ENCODE data around the gene RTN1. TPM values are rescaled to one million over a fixed set of nuclear protein-coding genes. Genes with fewer than 3 reads are reported as not detected.

The RTN1 gene
- total RNA-seq, 1 experiment from 2014 or later: 0.49 TPM

- no peak for DNase-seq
- no peaks in the 10 kb centered on the region for H3K36me3 ChIP-seq
- no peaks in the 10 kb centered on the region for H3K4me1 ChIP-seq
- H3K27me3 ChIP-seq: 0 out of 2 replicates have a peak, but pooled peaks cover 3% of the 10 kb centered on the region
- H3K27ac ChIP-seq: no peak overlapping the region
- H3K4me3 ChIP-seq: no peak overlapping the region
- H3K9me3 ChIP-seq (replicated peaks): no peaks in the 10 kb centered on the region
These were observed 84.9 kb downstream of the RTN1 start for GRCh38 chr14:59785629-59786028.

DNA sequence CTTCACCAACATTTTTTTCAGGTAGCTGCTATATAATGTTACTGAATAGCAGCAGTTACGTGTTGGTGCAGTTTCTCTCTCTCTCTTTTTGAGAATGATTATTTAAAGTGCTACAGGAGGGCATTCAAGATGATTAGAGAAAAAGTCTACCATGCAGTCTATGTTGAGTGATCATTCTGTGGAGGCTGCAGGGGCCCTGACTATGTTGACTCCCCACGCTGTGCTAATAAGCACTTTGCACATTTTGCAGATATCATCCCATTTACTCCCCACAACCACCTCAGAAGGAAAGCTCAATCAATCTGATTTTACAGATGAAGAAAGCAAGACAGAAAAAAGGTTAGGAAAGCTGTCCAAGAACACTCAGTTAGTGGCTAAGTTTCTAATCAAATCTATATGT, 87.8 kb downstream of the RTN1 start:
- Histone ChIP-seq H3K27ac (no peak overlapping the region), H3K36me3 (no peaks in the 10 kb centered on the region), H3K27me3 (no peaks in the 10 kb centered on the region), H3K4me1 (no peaks in the 10 kb centered on the region), H3K9me3 (replicated peaks) (no peaks in the 10 kb centered on the region), H3K4me3 (no peak overlapping the region)
- DNase-seq: no peak

- H3K9me3 ChIP-seq (replicated peaks): no peaks in the 10 kb centered on the region
- H3K27me3 ChIP-seq: no peaks in the 10 kb centered on the region
- peaks cover 2% of the 10 kb centered on the region; the same call in 1 of the 2 replicates for H3K4me1 ChIP-seq
- H3K4me3 ChIP-seq: no peak overlapping the region
- no peak for DNase-seq
- no peak overlapping the region for H3K27ac ChIP-seq
- no peaks in the 10 kb centered on the region for H3K36me3 ChIP-seq
These were observed 93.5 kb downstream of the RTN1 start for GRCh38 chr14:59777006-59777579.

GRCh38 chr14:59776468-59776867, 94.1 kb downstream of the RTN1 start:
- Histone ChIP-seq H3K36me3 (no peaks in the 10 kb centered on the region), H3K27ac (no peak overlapping the region), H3K4me3 (no peak overlapping the region), H3K27me3 (no peaks in the 10 kb centered on the region), H3K9me3 (replicated peaks) (no peaks in the 10 kb centered on the region), H3K4me1 (peaks cover 6% of the 10 kb centered on the region; the same call in 1 of the 2 replicates)
- no peak for DNase-seq

DNA sequence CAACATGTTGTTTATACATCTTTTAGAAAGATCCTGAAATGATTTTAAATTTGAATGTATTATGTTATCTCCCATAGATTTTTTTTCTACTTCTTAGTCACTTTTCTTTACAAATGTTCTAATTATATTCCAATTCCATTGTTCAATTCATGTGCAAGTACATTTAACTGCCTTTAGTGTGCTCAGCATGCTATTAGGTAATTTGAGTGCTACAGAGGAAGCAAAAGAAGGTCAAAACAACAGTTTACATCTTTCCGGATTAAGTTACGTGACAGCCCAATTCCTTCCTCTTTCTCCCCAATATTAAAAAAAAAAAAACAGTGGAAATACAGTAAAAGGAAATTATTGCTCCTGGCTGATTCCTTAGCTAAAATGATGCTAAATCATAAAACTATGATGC, 98.3 kb downstream of the RTN1 start:
- no peaks in the 10 kb centered on the region for H3K27me3 ChIP-seq
- H3K36me3 ChIP-seq: no peaks in the 10 kb centered on the region
- H3K9me3 ChIP-seq (replicated peaks): no peaks in the 10 kb centered on the region
- no peak for DNase-seq
- peaks cover 6% of the 10 kb centered on the region; the same call in 1 of the 2 replicates for H3K4me1 ChIP-seq
- H3K27ac ChIP-seq: peak overlapping the region; percentile 3
- no peak overlapping the region for H3K4me3 ChIP-seq

- no peak for DNase-seq
- H3K4me1 ChIP-seq: peaks cover 6% of the 10 kb centered on the region; the same call in 1 of the 2 replicates
These were observed 99.0 kb downstream of the RTN1 start for GRCh38 chr14:59771577-59771976.

GRCh38 chr14:59769586-59769985, 101.0 kb downstream of the RTN1 start:
- Histone ChIP-seq H3K9me3 (replicated peaks) (no peaks in the 10 kb centered on the region), H3K4me3 (no peak overlapping the region), H3K27ac (no peak overlapping the region), H3K4me1 (peaks cover 6% of the 10 kb centered on the region; the same call in 1 of the 2 replicates), H3K27me3 (no peaks in the 10 kb centered on the region), H3K36me3 (no peaks in the 10 kb centered on the region)
- no peak for DNase-seq

More at GRCh38 chr14:59771577-59771976, 99.0 kb downstream of the RTN1 start:
- Histone ChIP-seq H3K4me3 (no peak overlapping the region), H3K36me3 (no peaks in the 10 kb centered on the region), H3K9me3 (replicated peaks) (no peaks in the 10 kb centered on the region), H3K27ac (peak overlapping the region; percentile 3; the same call in 1 of the 2 replicates), H3K27me3 (no peaks in the 10 kb centered on the region)

DNA sequence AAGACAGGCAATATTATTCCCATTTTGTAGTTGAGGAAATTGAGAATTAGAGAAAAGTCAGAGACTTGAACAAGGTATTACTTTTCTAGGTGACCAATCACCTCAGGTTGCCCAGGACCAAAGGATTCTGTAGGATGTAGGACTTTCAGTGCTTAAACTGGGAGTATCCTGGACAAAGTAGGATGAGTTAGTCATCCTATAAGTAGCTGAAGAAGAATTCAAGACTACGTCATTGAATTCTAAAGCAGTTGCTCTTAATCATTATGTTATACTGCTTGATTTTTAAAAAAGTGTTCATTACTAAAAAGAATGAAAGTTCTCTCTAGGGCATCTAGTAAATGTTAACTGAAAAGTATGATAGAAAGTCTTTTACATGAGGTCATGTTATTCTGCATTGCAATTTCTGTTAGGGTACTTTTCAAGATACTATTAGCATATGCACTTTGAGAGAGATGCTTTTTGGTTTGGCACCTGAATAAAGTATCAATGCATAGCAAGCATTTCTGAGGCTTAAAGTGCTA, 101.7 kb downstream of the RTN1 start:
- Histone ChIP-seq H3K27me3 (no peaks in the 10 kb centered on the region), H3K27ac (no peak overlapping the region), H3K4me3 (no peak overlapping the region), H3K36me3 (no peaks in the 10 kb centered on the region), H3K9me3 (replicated peaks) (no peaks in the 10 kb centered on the region), H3K4me1 (peaks cover 6% of the 10 kb centered on the region; the same call in 1 of the 2 replicates)
- no peak for DNase-seq

- Histone ChIP-seq H3K4me1 (no peaks in the 10 kb centered on the region), H3K9me3 (replicated peaks) (no peaks in the 10 kb centered on the region), H3K4me3 (no peak overlapping the region), H3K27me3 (no peaks in the 10 kb centered on the region), H3K27ac (no peak overlapping the region), H3K36me3 (no peaks in the 10 kb centered on the region)
- DNase-seq: no peak
These were observed 108.7 kb downstream of the RTN1 start for GRCh38 chr14:59761851-59762250.

DNA sequence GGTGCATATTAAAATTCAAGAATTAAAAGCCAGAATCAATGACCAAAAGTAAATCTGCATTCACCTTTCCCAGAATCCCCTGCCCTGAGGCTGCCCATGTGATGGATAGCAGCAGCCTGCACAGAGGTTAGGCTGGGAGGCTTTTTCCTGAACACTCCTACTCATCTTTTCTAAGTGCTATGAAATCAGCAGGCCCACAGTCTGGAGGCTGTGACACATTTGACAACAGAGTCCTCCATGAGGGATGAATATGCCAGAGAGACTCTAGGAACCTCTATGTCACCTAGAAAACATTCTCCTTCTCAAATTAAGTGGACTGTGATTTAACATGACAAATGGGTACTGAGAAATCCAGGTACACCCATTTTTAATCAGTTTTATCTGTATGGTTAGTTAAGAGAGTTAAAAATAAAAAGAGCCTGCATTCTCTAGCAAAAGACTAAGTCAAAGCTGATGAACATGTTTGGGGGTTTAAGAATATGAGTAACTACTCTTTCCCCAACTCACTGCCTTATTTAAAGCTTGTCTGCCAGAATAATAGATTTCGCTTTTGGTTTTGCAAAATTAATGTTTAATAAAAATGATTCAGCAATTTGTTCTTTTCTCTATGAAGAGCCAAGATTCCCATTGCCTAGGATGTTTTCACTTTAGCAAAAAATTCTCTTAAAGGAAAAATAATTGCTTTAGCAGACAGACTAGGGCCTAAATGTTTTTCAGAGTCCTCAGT, 115.0 kb downstream of the RTN1 start:
- Histone ChIP-seq H3K9me3 (replicated peaks) (no peaks in the 10 kb centered on the region), H3K4me3 (no peak overlapping the region), H3K36me3 (no peaks in the 10 kb centered on the region), H3K27me3 (no peaks in the 10 kb centered on the region), H3K4me1 (no peaks in the 10 kb centered on the region), H3K27ac (no peak overlapping the region)
- DNase-seq: no peak

GRCh38 chr14:59754256-59754655, 116.3 kb downstream of the RTN1 start:
- no peak overlapping the region for H3K4me3 ChIP-seq
- no peak for DNase-seq
- no peak overlapping the region for H3K27ac ChIP-seq
- no peaks in the 10 kb centered on the region for H3K4me1 ChIP-seq
- no peaks in the 10 kb centered on the region for H3K9me3 ChIP-seq (replicated peaks)
- no peaks in the 10 kb centered on the region for H3K27me3 ChIP-seq
- H3K36me3 ChIP-seq: no peaks in the 10 kb centered on the region

DNA sequence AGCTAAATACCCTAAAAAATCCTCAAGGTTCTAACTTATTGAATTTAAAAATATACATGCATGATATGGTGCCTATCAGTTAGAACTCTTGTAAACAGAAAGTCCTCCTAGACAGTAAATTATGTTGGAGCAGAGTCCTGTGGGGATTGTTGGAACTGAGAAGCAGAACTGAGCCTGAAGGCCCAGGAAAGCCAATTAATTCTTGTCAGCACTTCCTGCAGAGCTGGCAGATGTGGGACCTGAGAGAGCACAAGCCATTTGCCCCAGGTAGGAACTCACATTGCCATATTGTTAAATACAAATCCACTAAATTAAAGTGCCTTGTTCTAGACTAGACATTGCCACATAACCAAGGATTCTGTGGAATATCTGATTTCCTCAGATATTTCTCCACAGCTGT, 117.1 kb downstream of the RTN1 start:
- Histone ChIP-seq H3K36me3 (no peaks in the 10 kb centered on the region), H3K27me3 (no peaks in the 10 kb centered on the region), H3K27ac (no peak overlapping the region), H3K4me3 (no peak overlapping the region), H3K4me1 (no peaks in the 10 kb centered on the region), H3K9me3 (replicated peaks) (no peaks in the 10 kb centered on the region)
- no peak for DNase-seq

DNA sequence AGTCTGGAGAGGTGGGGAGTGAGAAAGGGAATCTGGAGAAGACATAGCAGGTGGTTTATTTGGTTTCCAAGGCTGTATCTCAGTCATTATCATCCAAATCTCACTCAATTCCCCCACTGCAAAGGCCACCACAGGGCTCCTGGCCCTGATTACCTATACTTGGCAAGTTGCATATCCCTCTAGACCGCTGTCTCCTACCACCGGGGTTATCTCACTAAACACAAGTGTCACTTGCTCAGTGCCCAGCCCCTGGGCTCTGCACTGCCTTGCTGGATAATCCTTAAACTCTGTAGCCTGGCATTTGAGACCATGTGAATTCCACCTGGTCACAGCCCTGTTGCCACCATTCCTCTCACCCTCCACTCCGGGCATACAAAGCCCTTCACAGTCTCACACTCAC, 119.0 kb downstream of the RTN1 start:
- no peaks in the 10 kb centered on the region for H3K4me1 ChIP-seq
- no peak for DNase-seq
- H3K36me3 ChIP-seq: no peaks in the 10 kb centered on the region
- H3K9me3 ChIP-seq (replicated peaks): no peaks in the 10 kb centered on the region
- H3K27me3 ChIP-seq: no peaks in the 10 kb centered on the region
- H3K4me3 ChIP-seq: no peak overlapping the region
- no peak overlapping the region for H3K27ac ChIP-seq

DNA sequence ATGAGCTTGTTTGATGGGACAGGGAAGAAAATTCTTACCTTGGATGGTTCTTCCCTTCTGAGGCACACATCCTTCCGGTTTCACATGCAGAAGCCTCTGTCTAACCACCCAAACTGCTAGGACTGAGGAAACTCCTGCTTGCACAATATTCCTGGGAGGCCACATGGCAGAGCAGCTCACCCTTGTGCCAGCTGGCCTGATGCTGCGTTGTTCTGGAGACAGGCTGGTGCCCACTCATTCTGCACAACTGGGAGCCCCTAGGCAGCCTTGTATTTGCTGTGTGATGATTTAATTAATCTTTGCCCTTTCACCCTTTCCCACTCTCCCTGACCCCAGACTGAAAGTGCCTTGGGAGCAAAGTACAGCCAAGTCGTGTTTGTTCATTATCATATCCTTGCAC, 130.8 kb downstream of the RTN1 start:
- H3K9me3 ChIP-seq (replicated peaks): no peaks in the 10 kb centered on the region; the same call in 1 of the 2 replicates
- no peak overlapping the region for H3K4me3 ChIP-seq
- H3K27ac ChIP-seq: no peak overlapping the region
- H3K4me1 ChIP-seq: no peaks in the 10 kb centered on the region
- H3K27me3 ChIP-seq: no peaks in the 10 kb centered on the region
- no peaks in the 10 kb centered on the region for H3K36me3 ChIP-seq
- DNase-seq: no peak

- no peaks in the 10 kb centered on the region for H3K36me3 ChIP-seq
- DNase-seq: no peak
- H3K27me3 ChIP-seq: no peaks in the 10 kb centered on the region
- no peaks in the 10 kb centered on the region for H3K9me3 ChIP-seq (replicated peaks)
- H3K4me3 ChIP-seq: no peak overlapping the region
- H3K4me1 ChIP-seq: no peaks in the 10 kb centered on the region
- H3K27ac ChIP-seq: no peak overlapping the region
These were observed 142.3 kb downstream of the RTN1 start for GRCh38 chr14:59728304-59728703.

Data from SJCRH30 (cell line).